GM13977 (cell line): ENCODE data around the gene SCRG1.

Source experiments
- DNase-seq: peaks from one replicate; pipeline ENCODE4 v3.0.0; 2012; ENCODE audit warnings: low spot score
- CTCF ChIP-seq: IDR thresholded peaks from 2 replicates; pipeline ENCODE4 v1.5.1; 2012; ENCODE audit warnings: mild to moderate bottlenecking, control low read depth; ENCODE audit not compliant: insufficient read depth; ENCODE audit errors: extremely low read depth, missing control alignments
- in situ Hi-C: fragments of 300-500 bp; cut with MboI; formaldehyde crosslinking; loops from one replicate; pipeline ENCODE4 v1.12.0; 2022; ENCODE audit warnings: low sequenced_read_pairs, low pct_unique_long_range_greater_than_20kb, mixed read lengths, inconsistent platforms; ENCODE audit not compliant: unreplicated experiment

Gene SCRG1

GRCh38 chr4:173404296-173404865, 5.5 kb upstream of the SCRG1 start:
- in situ Hi-C loops = no loop called here
- no peak for DNase-seq
- TF ChIP-seq CTCF = no peak

DNA sequence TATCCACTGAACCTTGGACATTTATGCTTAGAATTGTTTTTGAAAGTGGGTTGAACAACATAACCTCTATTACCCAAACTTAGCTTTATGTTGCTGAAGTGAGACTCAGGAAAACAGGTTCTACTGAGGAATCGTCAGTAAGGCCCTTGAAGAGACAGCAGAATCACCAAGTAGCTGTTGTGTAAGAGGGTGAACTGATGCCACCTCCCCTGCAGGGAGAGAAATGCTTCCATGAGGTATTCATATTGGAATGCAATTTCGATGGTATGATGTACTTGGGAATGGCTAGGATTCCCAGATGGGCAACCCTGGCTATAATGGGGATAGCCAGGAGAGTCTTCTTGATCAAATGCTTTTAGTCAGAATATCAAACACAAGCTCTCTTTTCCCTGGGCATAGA, 4.1 kb upstream of the SCRG1 start:
- no peak for TF ChIP-seq CTCF
- no peak for DNase-seq
- in situ Hi-C loops = no loop called here

- in situ Hi-C loops = no loop called here
- no peak for DNase-seq
- TF ChIP-seq CTCF = no peak
These were observed 2.1 kb upstream of the SCRG1 start for GRCh38 chr4:173401063-173401462.

DNA sequence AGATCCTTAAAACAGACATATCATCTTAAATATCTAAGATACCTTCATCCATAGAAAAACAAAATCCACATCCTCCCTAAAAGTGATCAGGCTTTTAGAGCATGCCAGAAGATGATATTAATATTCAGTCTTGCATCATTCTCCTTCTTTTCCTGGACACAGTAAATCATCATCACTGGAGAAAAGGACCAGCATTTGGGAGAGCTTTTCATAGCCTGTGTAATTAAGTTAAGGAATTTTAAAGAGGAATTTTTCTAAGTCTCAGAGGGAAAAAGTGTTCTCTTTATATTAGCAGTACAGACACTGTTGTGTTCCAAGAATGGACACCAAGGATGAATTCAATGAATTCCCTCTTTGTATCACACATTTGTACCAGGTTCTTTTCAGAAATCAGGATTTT, 696 bp downstream of the SCRG1 start:
- no peak for TF ChIP-seq CTCF
- no peak for DNase-seq
- in situ Hi-C loops = no loop called here

GRCh38 chr4:173397604-173398003, 1.3 kb downstream of the SCRG1 start:
- DNase-seq = no peak
- no peak for TF ChIP-seq CTCF
- in situ Hi-C loops = no loop called here

DNA sequence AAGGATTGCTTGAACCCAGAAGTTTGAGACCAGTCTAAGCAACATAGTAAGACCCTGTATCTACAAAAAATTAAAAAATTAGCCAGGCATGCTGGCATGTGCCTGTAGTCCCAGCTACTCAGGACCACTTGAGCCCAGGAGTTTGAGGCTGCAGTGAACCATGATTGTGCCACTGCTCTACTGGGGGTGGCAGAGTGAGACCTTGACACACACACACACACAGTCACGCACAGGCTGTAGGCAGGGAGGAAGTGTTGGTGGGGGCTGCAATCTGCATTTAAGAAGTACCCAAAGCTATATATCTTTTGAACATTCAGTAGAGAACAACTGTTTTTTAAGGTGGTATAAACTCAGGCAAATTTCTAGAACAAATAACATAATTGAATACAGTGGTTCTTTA, 7.2 kb downstream of the SCRG1 start:
- DNase-seq = no peak
- in situ Hi-C loops = no loop called here
- no peak for TF ChIP-seq CTCF

- in situ Hi-C loops = no loop called here
- no peak for DNase-seq
- no peak for TF ChIP-seq CTCF
These were observed 12.2 kb downstream of the SCRG1 start for GRCh38 chr4:173386751-173387150.
